ENCODE results near the gene SMYD3.

DNA sequence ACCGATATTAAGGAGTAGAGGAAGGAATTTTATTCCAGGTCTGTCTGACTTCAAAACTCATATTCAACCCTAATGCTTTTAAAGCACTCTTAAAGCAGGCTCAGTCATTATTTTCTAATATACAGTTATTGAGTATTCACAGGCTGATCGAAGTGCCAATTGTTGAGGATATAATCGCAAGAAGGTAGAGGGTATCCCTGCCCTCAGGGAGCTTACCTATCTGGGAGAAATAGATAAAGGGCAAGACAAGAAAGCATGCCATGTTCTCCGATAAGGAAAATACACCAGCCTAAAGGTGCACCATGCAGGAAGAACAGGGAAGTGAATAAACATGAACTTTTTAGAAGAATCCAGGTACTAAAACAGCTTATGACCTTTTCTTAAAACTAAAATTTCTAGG lies 361.2 kb downstream of the SMYD3 start:
- TF ChIP-seq EZH2 (IDR thresholded peaks at IDR 0.05; ENCODE audit: insufficient read depth, low read length) (no peak), CTCF (IDR thresholded peaks at IDR 0.05; ENCODE audit: insufficient read depth, low read depth, low read length) (no peak)

Measured in astrocyte (in vitro differentiated cells and primary cell).